ENCODE results near the gene ACSL3.

Gene ACSL3

GRCh38 chr2:222930862-222931261, 70.0 kb downstream of the ACSL3 start:
- DNase-seq (ENCODE audit: low read depth): no peak

GRCh38 chr2:222931659-222932058, 70.8 kb downstream of the ACSL3 start:
- no peak overlapping the region for H3K4me3 ChIP-seq (ENCODE audit: low read depth, low read length)
- no peak for DNase-seq (ENCODE audit: low read depth)

More at GRCh38 chr2:222930862-222931261, 70.0 kb downstream of the ACSL3 start:
- no peak overlapping the region for H3K4me3 ChIP-seq (ENCODE audit: low read depth, low read length)

GRCh38 chr2:222933458-222933857, 72.6 kb downstream of the ACSL3 start:
- no peak for DNase-seq (ENCODE audit: low read depth)
- no peak overlapping the region for H3K4me3 ChIP-seq (ENCODE audit: low read depth, low read length)

- H3K4me3 ChIP-seq (ENCODE audit: low read depth, low read length): no peak overlapping the region
- no peak for DNase-seq (ENCODE audit: low read depth)
These were observed 75.0 kb downstream of the ACSL3 start for GRCh38 chr2:222935688-222936298.

- no peak for DNase-seq (ENCODE audit: low read depth)
- H3K4me3 ChIP-seq (ENCODE audit: low read depth, low read length): no peak overlapping the region
These were observed 75.9 kb downstream of the ACSL3 start for GRCh38 chr2:222936705-222937104.

- no peak for DNase-seq (ENCODE audit: low read depth)
- no peak overlapping the region for H3K4me3 ChIP-seq (ENCODE audit: low read depth, low read length)
These were observed 77.5 kb downstream of the ACSL3 start for GRCh38 chr2:222938327-222938726.

- no peak overlapping the region for H3K4me3 ChIP-seq (ENCODE audit: low read depth, low read length)
- no peak for DNase-seq (ENCODE audit: low read depth)
These were observed 78.5 kb downstream of the ACSL3 start for GRCh38 chr2:222939208-222939856.

GRCh38 chr2:222939979-222940378, 79.1 kb downstream of the ACSL3 start:
- no peak for DNase-seq (ENCODE audit: low read depth)
- H3K4me3 ChIP-seq (ENCODE audit: low read depth, low read length): no peak overlapping the region

GRCh38 chr2:222941510-222942032, 80.7 kb downstream of the ACSL3 start:
- no peak overlapping the region for H3K4me3 ChIP-seq (ENCODE audit: low read depth, low read length)
- DNase-seq (ENCODE audit: low read depth): no peak

GRCh38 chr2:222942561-222942960, 81.7 kb downstream of the ACSL3 start:
- H3K4me3 ChIP-seq (ENCODE audit: low read depth, low read length): no peak overlapping the region
- DNase-seq (ENCODE audit: low read depth): no peak

- no peak for DNase-seq (ENCODE audit: low read depth)
These were observed 82.1 kb downstream of the ACSL3 start for GRCh38 chr2:222942977-222943376.

GRCh38 chr2:222943820-222944219, 83.0 kb downstream of the ACSL3 start:
- no peak overlapping the region for H3K4me3 ChIP-seq (ENCODE audit: low read depth, low read length)
- no peak for DNase-seq (ENCODE audit: low read depth)

More at GRCh38 chr2:222942977-222943376, 82.1 kb downstream of the ACSL3 start:
- no peak overlapping the region for H3K4me3 ChIP-seq (ENCODE audit: low read depth, low read length)

GRCh38 chr2:222944552-222944951, 83.7 kb downstream of the ACSL3 start:
- DNase-seq (ENCODE audit: low read depth): no peak
- no peak overlapping the region for H3K4me3 ChIP-seq (ENCODE audit: low read depth, low read length)

GRCh38 chr2:222944971-222945740, 84.3 kb downstream of the ACSL3 start:
- no peak for DNase-seq (ENCODE audit: low read depth)
- H3K4me3 ChIP-seq (ENCODE audit: low read depth, low read length): no peak overlapping the region

GRCh38 chr2:222945887-222946286, 85.1 kb downstream of the ACSL3 start:
- H3K4me3 ChIP-seq (ENCODE audit: low read depth, low read length): no peak overlapping the region
- no peak for DNase-seq (ENCODE audit: low read depth)

- no peak for DNase-seq (ENCODE audit: low read depth)
These were observed 86.0 kb downstream of the ACSL3 start for GRCh38 chr2:222946700-222947287.

GRCh38 chr2:222949073-222949472, 88.2 kb downstream of the ACSL3 start:
- no peak overlapping the region for H3K4me3 ChIP-seq (ENCODE audit: low read depth, low read length)
- DNase-seq (ENCODE audit: low read depth): no peak

More at GRCh38 chr2:222946700-222947287, 86.0 kb downstream of the ACSL3 start:
- no peak overlapping the region for H3K4me3 ChIP-seq (ENCODE audit: low read depth, low read length)

- DNase-seq (ENCODE audit: low read depth): no peak
These were observed 89.0 kb downstream of the ACSL3 start for GRCh38 chr2:222949690-222950323.

GRCh38 chr2:222950638-222951285, 89.9 kb downstream of the ACSL3 start:
- H3K4me3 ChIP-seq (ENCODE audit: low read depth, low read length): no peak overlapping the region
- peak; percentile 65 for DNase-seq (ENCODE audit: low read depth)

More at GRCh38 chr2:222949690-222950323, 89.0 kb downstream of the ACSL3 start:
- no peak overlapping the region for H3K4me3 ChIP-seq (ENCODE audit: low read depth, low read length)

All from skeletal muscle cell (primary cell).